Mesendoderm (in vitro differentiated cells): ENCODE results near the gene LTK.

Experiments
- DNase-seq: peaks from one replicate; pipeline ENCODE4 v3.0.0; 2013
- H2AK5ac ChIP-seq: 2 replicates; pipeline ENCODE4 v1.6.1; 2013; ENCODE audit warnings: low read length, inconsistent platforms
- H2BK120ac ChIP-seq: 2 replicates; pipeline ENCODE4 v1.6.1; 2013; ENCODE audit warnings: low read depth, mild to moderate bottlenecking, low read length, moderate library complexity, mixed read lengths
- H2BK15ac ChIP-seq: replicated peaks from 2 replicates; pipeline ENCODE4 v1.6.1; 2013; ENCODE audit warnings: low read depth, mild to moderate bottlenecking, moderate library complexity
- H2BK5ac ChIP-seq: 2 replicates; pipeline ENCODE4 v1.6.1; 2013; ENCODE audit warnings: low read length, inconsistent platforms
- H3K18ac ChIP-seq: 2 replicates; pipeline ENCODE4 v1.6.1; 2013; ENCODE audit warnings: mild to moderate bottlenecking, low read length, mixed read lengths
- H3K23ac ChIP-seq: one replicate; pipeline ENCODE4 v1.6.1; 2013; ENCODE audit warnings: low read length
- H3K27ac ChIP-seq: 2 replicates; pipeline ENCODE4 v1.5.1; 2013; ENCODE audit warnings: low read depth, mild to moderate bottlenecking, inconsistent platforms, low read length, moderate library complexity
- H3K27me3 ChIP-seq: 2 replicates; pipeline ENCODE4 v1.6.1; 2013; ENCODE audit warnings: low read length, control low read depth, mild to moderate bottlenecking, inconsistent platforms; ENCODE audit not compliant: insufficient read depth, poor library complexity
- H3K36me3 ChIP-seq: 2 replicates; pipeline ENCODE4 v1.6.1; 2013; ENCODE audit warnings: low read length, inconsistent platforms; ENCODE audit not compliant: control insufficient read depth, insufficient read depth
- H3K4ac ChIP-seq: one replicate; pipeline ENCODE4 v1.6.1; 2013; ENCODE audit warnings: low read depth, mild to moderate bottlenecking, low read length, moderate library complexity
- H3K4me1 ChIP-seq: 2 replicates; pipeline ENCODE4 v1.6.1; 2013; ENCODE audit warnings: low read depth, low read length, inconsistent platforms; ENCODE audit not compliant: control insufficient read depth
- H3K4me2 ChIP-seq: 2 replicates; pipeline ENCODE4 v1.6.1; 2013; ENCODE audit warnings: low read length
- H3K4me3 ChIP-seq: 2 replicates; pipeline ENCODE4 v1.5.1; 2013; ENCODE audit warnings: mild to moderate bottlenecking, low read length
- H3K56ac ChIP-seq: one replicate; pipeline ENCODE4 v1.6.1; 2013; ENCODE audit warnings: low read length
- H3K79me1 ChIP-seq: 2 replicates; pipeline ENCODE4 v1.6.1; 2013; ENCODE audit warnings: low read length, inconsistent platforms
- H3K79me2 ChIP-seq: 2 replicates; pipeline ENCODE4 v1.6.1; 2013; ENCODE audit warnings: mild to moderate bottlenecking, low read length; ENCODE audit not compliant: control insufficient read depth, insufficient read depth
- H3K9ac ChIP-seq: 2 replicates; pipeline ENCODE4 v1.6.1; 2013; ENCODE audit warnings: low read length, inconsistent platforms
- H4K5ac ChIP-seq: one replicate; pipeline ENCODE4 v1.6.1; 2013; ENCODE audit warnings: low read length
- H4K8ac ChIP-seq: one replicate; pipeline ENCODE4 v1.6.1; 2013; ENCODE audit warnings: low read depth, mild to moderate bottlenecking, control low read depth, low read length, moderate library complexity
- WGBS: extraction: QIAGEN DNeasy Blood & Tissue Kit; methylation state at CpG from one replicate; pipeline ENCODE4 v1.1.7; 2013; ENCODE audit warnings: low lambda C conversion rate, missing lambda C conversion rate; ENCODE audit not compliant: insufficient coverage; ENCODE audit errors: extremely low coverage; 5-methylcytosine and 5-hydroxymethylcytosine counted together

Gene LTK

GRCh38 chr15:41483115-41483514 lies 30.5 kb downstream of the LTK start:
- Histone ChIP-seq H4K8ac (no peak overlapping the region), H3K18ac (no peak overlapping the region), H3K4ac (no peak overlapping the region), H2BK120ac (no peak overlapping the region), H2AK5ac (no peak overlapping the region), H3K79me1 (no peaks in the 10 kb centered on the region), H3K36me3 (peaks cover 15% of the 10 kb centered on the region), H3K27me3 (no peaks in the 10 kb centered on the region), H3K9ac (no peak overlapping the region), H3K79me2 (no peaks in the 10 kb centered on the region), H2BK15ac (no peak overlapping the region), H3K56ac (no peak overlapping the region), H2BK5ac (no peak overlapping the region), H3K4me2 (no peak overlapping the region), H3K23ac (no peak overlapping the region), H3K27ac (no peak overlapping the region), H4K5ac (no peak overlapping the region), H3K4me3 (no peak overlapping the region), H3K4me1 (no peaks in the 10 kb centered on the region)
- DNase-seq, result no peak

- WGBS, result no CpG with 5 or more reads among the region's 9 CpGs
- Histone ChIP-seq H3K27ac (no peak overlapping the region), H2BK120ac (no peak overlapping the region), H3K4me2 (no peak overlapping the region), H2BK15ac (no peak overlapping the region), H3K79me1 (no peaks in the 10 kb centered on the region), H3K18ac (no peak overlapping the region), H2BK5ac (no peak overlapping the region), H3K27me3 (no peaks in the 10 kb centered on the region), H3K79me2 (no peaks in the 10 kb centered on the region), H3K4me3 (no peak overlapping the region), H3K23ac (no peak overlapping the region), H3K36me3 (peaks cover 15% of the 10 kb centered on the region), H3K4me1 (no peaks in the 10 kb centered on the region), H2AK5ac (no peak overlapping the region), H3K4ac (no peak overlapping the region), H3K9ac (no peak overlapping the region), H3K56ac (no peak overlapping the region), H4K8ac (no peak overlapping the region), H4K5ac (no peak overlapping the region)
- no peak for DNase-seq
Measured at GRCh38 chr15:41482110-41482877, 31.3 kb downstream of the LTK start.

GRCh38 chr15:41480396-41481140 lies 33.1 kb downstream of the LTK start:
- Histone ChIP-seq H3K27ac (no peak overlapping the region), H3K36me3 (peaks cover 19% of the 10 kb centered on the region), H3K9ac (no peak overlapping the region), H3K79me1 (no peaks in the 10 kb centered on the region), H2BK5ac (no peak overlapping the region), H3K4ac (no peak overlapping the region), H3K79me2 (no peaks in the 10 kb centered on the region), H3K27me3 (no peaks in the 10 kb centered on the region), H3K4me3 (no peak overlapping the region), H3K4me2 (no peak overlapping the region), H4K8ac (no peak overlapping the region), H2AK5ac (no peak overlapping the region), H2BK15ac (no peak overlapping the region), H4K5ac (no peak overlapping the region), H3K23ac (no peak overlapping the region), H3K18ac (no peak overlapping the region), H2BK120ac (no peak overlapping the region), H3K4me1 (no peaks in the 10 kb centered on the region), H3K56ac (no peak overlapping the region)
- DNase-seq, result no peak
- WGBS, result no CpG with 5 or more reads among the region's 12 CpGs

GRCh38 chr15:41476416-41477048 lies 37.1 kb downstream of the LTK start:
- peaks cover 24% of the 10 kb centered on the region for H3K36me3 ChIP-seq
- no peak overlapping the region for H3K4me2 ChIP-seq
- H2BK15ac ChIP-seq, result no peak overlapping the region
- no peak for DNase-seq
- H3K79me2 ChIP-seq, result no peaks in the 10 kb centered on the region
- H3K56ac ChIP-seq, result no peak overlapping the region
- no peak overlapping the region for H3K18ac ChIP-seq
- no peak overlapping the region for H2BK5ac ChIP-seq
- H3K27ac ChIP-seq, result no peak overlapping the region
- H4K8ac ChIP-seq, result no peak overlapping the region
- H2AK5ac ChIP-seq, result no peak overlapping the region
- H3K9ac ChIP-seq, result no peak overlapping the region
- no peak overlapping the region for H3K4ac ChIP-seq
- H3K79me1 ChIP-seq, result no peaks in the 10 kb centered on the region
- H3K23ac ChIP-seq, result no peak overlapping the region
- whole genome bisulfite sequencing, result no CpG with 5 or more reads among the region's 5 CpGs
- no peaks in the 10 kb centered on the region for H3K27me3 ChIP-seq
- no peak overlapping the region for H2BK120ac ChIP-seq
- H3K4me1 ChIP-seq, result no peaks in the 10 kb centered on the region
- H3K4me3 ChIP-seq, result no peak overlapping the region
- H4K5ac ChIP-seq, result no peak overlapping the region

- Histone ChIP-seq H3K36me3 (peaks cover 20% of the 10 kb centered on the region), H3K23ac (no peak overlapping the region), H3K9ac (no peak overlapping the region), H3K4me1 (no peaks in the 10 kb centered on the region), H2AK5ac (no peak overlapping the region), H3K4me3 (no peak overlapping the region), H4K5ac (no peak overlapping the region), H3K56ac (no peak overlapping the region), H3K27ac (no peak overlapping the region), H3K4me2 (no peak overlapping the region), H3K79me2 (no peaks in the 10 kb centered on the region), H3K4ac (no peak overlapping the region), H2BK15ac (no peak overlapping the region), H3K18ac (no peak overlapping the region), H4K8ac (no peak overlapping the region), H2BK120ac (no peak overlapping the region), H3K27me3 (no peaks in the 10 kb centered on the region), H3K79me1 (no peaks in the 10 kb centered on the region), H2BK5ac (no peak overlapping the region)
- DNase-seq, result no peak
- WGBS, result no CpG with 5 or more reads among the region's 2 CpGs
Measured at GRCh38 chr15:41474941-41475340, 38.7 kb downstream of the LTK start.
